ENCODE data around the gene LRP2. TPM values are rescaled to one million over a fixed set of nuclear protein-coding genes. Genes with fewer than 3 reads are reported as not detected.

Gene LRP2
- total RNA-seq, 1 experiment from 2014 or later: not detected

DNA sequence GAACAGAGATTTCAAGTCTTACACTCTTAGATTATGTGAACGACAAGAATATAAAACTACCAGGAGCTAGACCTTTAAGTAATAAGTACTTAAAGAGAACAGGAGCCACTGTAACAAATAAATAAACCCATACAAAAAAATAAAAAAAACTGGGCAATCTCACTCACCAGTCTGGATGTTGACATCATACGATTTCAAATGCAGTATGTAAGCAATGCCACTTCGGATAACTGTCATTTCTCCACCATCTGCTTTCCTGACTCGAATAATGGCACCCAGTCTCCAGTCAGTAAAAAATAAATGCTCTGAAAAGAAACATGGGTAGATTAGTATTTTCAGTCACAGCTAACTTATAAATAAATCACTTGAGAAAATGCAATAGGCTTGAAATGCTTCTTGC is 115.1 kb downstream of the LRP2 start:
- no peak for DNase-seq (ENCODE audit: low read depth)

DNA sequence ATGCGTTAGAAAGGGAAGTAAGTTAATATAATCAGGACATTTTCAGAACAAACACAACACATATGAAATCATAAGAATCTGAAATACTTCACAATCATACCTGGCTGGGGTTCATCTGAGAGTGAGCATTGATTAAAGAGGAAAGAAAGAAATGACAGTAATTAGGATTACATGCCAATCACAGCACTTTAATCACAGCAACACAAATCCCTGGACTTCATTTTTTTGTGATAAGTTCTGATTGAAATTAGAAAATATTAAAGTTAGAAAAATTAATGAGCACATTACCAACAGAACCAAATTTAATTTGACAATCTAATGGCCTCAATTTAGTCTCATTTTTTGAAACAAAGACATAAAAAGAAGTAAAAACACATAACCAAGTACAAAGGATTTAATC is 121.9 kb downstream of the LRP2 start:
- no peak for DNase-seq (ENCODE audit: low read depth)

DNA sequence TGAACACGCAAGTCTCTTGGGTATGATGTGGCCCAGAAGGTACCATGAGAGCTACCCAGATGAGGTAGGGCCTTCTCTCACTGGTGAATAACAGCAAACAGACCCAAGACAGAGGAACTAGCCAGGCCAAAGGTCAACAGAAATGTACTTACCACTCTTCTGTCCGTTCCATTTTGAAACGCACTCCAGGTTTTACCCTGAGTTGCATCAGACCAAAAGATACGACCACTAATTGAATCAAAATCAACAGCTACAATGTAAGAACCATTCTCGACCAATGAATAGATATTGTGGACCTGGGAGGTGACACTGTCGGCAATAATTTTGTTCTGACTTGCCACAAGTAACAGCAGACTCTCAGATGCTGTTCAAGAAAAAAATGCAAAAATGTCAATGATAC is 124.4 kb downstream of the LRP2 start:
- DNase-seq (ENCODE audit: low read depth): no peak

DNA sequence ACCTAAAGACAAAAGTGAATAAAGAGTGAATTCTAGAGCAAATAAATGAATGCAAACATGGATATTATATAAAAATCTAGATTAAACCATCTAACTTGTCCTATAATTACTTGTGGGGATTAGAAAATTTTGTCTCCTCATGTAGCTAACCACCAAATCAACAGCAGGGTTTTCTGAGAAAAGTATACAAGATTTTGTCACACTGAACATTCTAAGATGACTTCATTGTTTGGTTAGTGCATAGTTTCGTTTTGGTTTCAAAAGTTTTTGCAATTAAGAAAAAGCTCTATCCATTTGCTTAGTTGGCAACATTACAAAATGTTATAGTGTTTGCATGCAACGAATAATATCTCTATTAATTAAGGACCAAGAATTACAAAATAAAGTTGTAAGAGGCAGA is 125.0 kb downstream of the LRP2 start:
- no peak for DNase-seq (ENCODE audit: low read depth)

DNA sequence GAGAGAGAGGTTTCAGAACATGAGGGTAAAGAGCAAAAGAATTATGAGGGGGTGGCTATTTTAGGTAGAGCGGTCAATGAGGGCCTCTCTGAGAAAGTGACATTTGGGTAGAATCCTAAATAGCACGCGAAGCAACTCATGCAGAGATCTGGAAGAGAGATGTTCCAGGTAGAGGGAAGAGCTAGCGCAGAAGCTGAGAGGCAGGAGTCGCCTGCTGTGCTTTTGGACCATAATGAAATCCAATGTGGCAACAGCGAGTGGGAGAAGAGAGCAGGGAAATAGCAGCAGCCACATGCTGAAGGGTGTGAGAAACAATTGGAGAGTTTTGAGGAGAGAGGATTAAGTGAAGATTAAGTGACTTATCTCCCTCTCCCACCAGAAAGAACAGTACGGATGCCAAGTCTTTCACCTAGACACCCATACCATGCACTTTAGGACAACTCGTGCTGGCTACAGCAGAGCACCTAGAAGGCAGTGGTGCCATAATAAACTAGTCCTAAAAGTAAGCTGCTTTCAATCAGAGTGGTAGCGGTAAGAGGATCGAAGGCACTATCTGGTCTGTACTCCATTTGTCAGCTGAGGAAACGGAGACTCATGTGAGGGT is 129.7 kb downstream of the LRP2 start:
- no peak for DNase-seq (ENCODE audit: low read depth)

DNA sequence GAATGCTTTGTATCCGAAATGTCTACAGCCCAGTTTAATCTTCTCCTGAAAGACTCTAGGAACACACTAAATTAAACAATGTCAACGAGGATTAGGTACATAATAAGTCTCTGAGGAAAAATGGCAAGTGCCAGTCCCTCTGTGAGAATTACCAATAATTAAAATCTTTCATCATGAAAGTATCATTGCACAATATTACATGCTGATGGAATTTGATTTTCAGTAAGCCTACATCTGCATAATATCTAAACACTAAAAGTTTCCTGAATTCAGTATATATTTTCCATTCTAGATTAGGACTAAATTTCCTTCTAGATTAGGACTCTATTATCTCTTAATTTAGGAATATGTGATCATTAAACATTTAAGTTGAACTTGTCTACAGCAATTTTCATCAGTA is 132.1 kb downstream of the LRP2 start:
- DNase-seq (ENCODE audit: low read depth): no peak

DNA sequence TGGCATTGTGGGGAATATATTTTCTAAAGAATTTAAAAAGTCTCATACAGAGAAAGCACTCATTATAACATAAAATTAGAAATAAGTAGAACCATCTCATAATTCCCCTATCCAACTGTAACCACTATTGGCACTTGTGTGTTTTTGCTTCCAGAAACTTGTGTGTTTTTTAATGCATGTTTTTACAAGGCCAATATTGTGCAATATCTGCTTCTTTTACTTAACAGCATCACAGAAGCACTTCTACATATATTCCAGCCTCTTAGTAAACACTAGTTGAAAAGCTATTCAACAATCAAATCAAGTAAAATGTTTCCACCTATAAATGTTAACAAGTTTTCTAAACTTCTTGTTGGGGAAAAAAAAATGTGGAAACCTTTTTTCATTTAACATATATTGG is 132.7 kb downstream of the LRP2 start:
- DNase-seq (ENCODE audit: low read depth): no peak

DNA sequence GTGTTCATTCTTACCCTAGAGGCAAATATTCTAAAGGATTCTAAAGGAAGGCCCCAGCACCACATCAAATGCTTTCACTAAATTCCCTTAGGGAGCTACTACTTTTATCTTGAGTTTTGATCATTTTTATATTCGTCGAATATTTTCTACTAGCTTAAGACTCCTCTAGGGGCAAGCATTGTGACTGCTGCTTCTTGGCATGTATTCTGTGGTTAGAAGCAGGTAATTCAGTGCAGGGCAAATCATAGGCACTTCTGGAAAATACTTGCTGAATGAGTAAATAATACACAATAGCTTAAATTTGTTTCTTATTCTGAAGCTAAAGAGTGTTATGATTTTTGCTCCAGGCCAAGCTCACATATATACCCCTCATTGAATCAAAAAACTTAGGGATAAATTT is 136.4 kb downstream of the LRP2 start:
- DNase-seq (ENCODE audit: low read depth): no peak

DNA sequence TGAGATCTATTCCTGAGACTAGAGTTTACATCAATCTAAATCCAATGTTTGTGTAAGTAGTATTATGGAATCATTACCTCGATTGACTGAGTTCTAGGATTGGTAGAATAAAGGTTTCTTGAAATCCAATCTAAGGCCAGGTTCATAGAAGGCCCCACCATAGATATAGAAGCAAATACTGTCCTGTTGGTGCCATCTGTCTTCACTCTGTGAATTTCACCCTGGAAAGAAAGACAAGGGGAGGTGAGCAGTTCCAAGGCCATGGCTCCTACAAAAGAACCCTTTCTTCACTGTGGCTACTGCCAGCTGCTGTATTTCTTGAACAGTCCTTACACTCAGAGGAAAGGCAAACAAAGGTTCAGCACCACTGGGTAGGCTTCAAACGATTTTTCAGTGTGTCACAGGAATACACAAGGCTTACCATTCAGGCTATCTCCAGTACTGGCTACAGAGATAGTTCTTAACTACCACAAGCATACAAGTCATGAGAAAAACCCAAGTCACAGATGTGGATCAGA is 137.0 kb downstream of the LRP2 start:
- no peak for DNase-seq (ENCODE audit: low read depth)

DNA sequence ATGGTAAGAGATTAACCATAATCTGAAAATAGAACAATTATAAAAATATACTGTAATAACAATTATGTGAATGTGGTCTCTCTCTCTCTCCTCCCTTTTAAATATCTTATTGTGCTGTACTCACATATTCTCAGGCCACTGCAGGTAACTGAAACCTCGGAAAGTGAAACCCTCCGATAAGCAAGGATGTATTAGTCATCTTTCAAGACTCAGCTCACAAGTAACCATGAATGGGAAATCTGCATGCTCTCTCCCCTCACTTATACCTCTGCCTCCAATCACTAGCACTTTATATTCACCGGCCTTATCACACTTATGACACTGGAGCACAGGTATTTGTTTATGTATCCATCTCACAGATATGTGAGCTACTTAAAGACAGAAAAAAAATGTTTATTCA is 139.7 kb downstream of the LRP2 start:
- DNase-seq (ENCODE audit: low read depth): peak; percentile 2

DNA sequence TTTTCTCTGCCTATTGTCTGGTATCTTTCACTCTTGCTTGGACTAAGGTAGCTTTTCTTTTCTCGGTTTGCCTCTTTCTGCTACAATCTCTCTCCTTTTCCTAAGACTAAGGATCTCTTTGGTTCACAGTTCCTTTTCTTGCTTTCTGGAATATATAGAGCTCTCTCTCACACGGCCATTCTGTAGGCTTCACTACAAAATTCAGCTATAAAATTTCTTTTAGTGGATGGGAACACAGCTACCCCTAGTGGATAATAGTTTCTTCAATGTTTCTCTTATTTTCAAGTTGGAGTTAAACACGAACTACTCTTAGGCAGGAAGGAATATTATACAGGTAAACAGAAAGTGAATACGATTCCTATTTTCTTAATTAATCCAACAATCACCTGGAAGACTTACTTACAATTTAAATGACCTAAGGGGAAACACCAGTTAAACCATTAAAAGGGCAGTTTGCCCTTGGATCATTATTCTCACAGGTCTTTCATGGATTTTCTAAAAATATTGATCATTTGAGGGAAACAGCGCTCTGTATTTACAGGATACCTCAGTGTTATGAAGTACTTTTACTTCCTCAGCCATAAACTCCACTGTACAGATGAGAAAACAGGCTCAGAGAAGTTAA is 140.5 kb downstream of the LRP2 start:
- DNase-seq (ENCODE audit: low read depth): peak; percentile 6

DNA sequence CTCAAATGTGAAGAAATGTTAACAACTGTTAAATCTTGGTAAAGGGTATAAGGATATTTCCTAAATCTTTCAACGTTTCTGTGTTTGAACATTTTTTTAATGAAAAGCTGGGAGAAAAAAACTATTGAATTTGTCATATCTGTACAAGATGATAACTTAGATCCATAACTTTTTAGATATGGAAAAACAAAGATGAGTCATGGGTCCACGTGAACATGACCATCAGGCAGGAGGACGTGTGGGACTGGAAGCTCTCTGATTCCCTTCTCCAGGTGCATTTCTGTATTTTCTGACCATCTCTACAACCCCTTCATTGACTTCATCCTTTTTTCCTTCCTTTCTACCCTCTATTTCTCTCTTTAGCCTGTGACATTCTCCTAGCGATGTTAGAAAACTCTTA is 151.4 kb downstream of the LRP2 start:
- DNase-seq (ENCODE audit: low read depth): no peak

DNA sequence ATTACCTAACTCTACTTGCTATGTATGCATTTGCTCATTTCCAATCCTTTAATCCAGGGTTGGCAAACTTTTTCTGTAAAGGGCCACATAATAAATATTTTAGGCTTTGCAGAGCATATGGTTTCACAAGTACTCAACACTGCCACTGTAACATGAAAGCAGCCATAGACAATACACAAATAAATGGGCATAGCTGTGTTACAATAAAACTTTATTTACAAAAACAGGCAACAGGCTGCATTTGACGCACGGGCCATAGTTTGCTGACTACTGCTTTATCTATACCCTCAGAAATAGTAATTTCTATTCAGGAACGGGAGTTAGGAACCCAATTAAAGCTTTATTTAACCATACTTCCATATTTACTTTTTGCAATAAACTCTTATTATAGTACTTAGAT is 154.3 kb downstream of the LRP2 start:
- no peak for DNase-seq (ENCODE audit: low read depth)

DNA sequence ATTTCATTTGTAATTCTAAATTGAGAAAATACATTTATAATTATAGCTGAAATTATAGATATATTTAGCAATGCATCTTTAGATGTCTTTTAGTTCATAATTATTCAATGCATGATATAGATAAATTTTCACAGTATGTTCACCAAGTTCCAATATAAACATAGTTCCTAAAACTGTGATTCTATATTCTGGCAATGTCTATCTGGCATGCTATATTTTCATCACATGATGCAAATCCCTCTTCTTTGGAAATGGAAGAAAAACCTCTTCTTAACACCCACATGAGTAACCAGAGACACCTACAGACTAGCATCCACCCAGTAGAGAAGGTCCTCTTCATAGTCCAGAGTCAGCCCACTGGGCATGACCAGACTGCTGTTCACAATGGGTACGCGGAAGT is 157.2 kb downstream of the LRP2 start:
- no peak for DNase-seq (ENCODE audit: low read depth)

DNA sequence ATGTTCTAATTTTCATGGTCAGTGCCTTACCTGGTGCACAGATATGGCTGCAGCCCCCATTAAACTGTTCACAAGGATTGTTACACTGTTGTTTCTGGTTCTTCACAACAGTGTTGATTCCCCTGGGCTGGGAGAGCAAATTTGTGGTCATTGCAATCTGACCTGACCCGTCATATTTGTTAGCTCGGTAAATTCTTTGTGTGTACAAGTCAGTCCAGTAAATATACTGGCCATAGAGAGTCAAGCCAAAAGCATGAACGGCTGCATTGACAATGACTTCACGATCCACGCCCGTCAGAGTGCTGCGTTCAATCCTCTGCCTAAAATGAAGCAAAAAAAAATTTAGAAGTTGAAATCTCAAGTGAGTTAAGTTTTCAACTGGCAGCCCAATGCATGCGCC is 158.4 kb downstream of the LRP2 start:
- no peak for DNase-seq (ENCODE audit: low read depth)

DNA sequence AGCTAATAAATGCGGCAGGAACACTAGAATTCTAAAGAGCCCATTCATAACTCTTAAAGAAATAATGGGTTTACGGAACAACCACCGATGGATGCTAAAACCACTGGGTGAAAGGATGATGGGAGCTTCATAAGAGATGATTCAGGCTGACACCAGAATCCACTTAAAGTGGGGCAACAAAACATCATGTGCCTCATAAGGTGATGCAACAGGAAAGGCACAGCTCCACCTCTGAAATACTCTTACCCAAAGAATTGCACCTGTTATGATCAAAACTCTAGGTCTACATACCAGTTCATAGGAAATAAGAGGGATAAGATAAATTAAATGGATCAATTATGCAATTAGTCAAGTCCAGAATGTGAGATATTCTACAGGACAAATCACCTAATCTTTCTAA is 161.6 kb downstream of the LRP2 start:
- DNase-seq (ENCODE audit: low read depth): no peak

DNA sequence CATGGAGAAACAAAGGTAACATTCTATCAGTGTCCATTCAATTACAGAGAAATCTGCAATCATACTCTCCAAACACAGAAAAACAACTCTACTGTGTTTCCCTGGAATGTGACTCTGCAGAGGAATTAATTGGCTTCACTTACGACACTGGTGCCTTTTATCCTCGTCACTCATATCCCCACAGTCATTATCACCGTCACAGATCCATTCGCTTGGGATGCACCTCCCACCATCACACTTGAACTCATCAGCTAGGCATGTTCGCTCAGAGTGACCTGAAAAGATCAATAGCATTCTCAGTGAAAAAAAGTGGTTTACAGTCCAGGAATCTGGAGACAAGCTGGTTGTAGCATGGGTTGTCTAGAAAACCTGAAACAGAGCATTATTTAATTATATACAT is 168.7 kb downstream of the LRP2 start:
- no peak for DNase-seq (ENCODE audit: low read depth)

DNA sequence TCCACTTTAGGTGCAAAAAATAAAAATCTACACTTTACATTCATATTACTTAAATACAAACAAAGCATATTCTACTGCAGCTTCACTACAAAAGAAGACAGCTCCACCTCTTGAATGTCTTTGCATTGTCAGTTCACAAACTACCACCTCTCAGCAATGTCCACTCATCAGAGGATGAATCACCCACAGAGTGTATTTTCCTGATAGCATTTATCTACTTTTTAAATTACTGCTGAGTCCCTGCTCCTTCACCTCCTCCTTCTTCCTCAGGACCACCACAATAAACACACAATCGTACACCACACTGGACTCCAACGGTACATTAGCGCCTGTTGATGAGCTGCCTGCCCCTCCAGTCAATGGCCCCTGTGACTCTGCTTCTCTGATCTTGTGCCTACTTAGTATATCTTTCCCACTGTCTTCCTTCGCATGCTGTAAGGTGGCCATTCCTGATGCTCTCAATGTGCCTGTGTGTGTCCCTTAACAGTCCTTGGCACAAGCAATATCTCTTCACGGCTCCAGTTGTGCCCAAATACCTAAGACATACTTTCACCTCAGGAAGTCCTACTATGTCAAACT is 172.0 kb downstream of the LRP2 start:
- no peak for DNase-seq (ENCODE audit: low read depth)

DNA sequence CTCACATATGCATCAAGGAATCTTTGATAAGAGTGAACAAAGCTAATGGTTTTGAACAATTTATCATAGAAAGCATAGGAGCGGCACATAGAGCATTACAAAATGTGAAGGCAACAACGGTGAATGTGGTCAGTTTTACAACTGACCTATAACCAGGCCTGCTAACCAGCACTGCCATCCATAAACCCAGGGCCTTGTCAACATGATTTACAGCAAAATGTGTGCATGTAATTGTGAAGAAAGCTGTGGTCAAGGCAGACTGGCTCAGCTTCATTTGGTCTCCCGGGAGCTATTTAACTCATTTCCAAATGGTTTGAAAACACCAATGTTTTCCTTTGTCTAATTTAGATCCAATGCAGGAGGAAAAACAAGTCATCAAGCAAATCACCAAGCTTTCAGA is 173.2 kb downstream of the LRP2 start:
- DNase-seq (ENCODE audit: low read depth): no peak

DNA sequence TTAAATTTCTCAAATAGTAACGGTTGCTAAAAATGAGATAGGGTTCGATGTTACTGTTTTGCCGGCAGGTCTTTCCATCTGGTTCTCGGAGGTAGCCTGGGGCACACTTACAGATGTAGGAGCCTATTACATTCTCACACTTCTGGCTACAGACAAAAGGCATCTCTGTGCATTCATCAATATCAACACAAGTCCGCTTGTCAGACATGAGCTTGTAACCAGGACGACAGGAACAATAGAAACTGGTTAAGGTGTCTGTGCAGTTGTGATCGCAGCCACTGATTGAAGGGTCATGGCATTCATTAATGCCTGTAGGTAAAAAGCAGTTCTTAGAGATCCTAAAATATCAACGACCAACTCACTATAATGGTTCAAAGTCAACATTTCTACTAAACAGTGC is 176.6 kb downstream of the LRP2 start:
- no peak for DNase-seq (ENCODE audit: low read depth)

DNA sequence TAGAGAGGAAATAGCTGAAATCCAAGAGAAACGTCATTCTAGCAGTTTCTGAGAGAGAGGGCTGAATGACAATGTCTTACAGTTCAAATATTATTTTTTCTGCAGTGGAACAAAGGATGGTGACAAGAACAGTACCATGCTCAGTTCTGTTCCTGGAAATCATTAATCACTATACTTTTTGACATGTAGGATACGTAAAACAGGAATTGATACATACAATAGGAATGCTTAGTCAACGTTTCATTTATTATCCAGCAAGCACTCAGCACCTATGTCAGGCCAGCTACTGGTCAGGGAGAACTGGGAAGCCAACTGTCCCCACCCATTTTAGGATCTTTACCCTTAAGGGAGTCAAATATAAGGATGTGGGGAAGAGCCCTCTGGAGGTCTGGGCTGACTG is 178.3 kb downstream of the LRP2 start:
- no peak for DNase-seq (ENCODE audit: low read depth)

DNA sequence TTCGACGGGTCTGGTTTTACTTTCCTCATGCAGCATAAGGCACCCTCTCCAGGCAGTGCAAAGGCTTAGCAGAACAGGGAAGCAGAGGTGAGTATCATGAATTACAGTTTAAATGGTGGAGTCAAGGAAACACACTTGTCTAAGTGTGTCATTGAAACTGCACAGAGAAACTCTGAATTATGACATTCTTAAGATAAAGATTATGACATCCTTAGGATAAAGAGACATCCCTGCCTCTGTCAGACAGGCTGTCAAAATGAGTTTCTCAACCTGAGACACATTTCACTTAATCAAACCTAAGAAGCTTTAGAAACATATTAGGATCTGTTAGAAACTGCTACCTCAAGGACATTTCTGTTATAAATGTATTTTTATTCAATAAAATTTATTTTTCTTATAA is 179.8 kb downstream of the LRP2 start:
- DNase-seq (ENCODE audit: low read depth): no peak

DNA sequence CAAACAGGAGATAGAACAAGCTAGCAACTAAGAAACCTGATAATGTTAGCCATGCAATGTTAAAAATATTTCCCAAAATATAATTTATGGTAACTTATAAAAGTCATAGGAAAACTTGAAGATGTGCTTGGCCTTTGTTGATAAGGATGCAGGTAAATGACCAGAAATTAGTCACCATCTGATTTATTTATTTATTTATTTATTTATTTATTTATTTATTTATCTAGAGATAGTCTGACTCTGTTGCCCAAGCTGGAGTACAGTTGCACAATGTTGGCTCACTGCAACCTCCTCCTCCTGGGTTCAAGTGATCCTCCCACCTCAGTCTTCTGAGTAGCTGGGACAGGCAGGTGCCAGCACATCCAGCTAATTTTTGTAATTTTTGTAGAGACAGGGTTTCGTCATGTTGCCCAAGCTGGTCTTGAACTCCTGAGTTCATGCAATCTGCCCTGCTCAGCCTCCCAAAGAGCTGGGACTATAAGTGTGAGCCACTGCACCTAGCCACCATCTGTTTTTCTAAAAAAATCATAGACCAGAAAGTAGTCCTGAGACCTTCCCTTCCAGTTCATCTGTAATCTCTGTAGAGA is 183.4 kb downstream of the LRP2 start:
- DNase-seq (ENCODE audit: low read depth): no peak

Measured in M059J (cell line).